OCI-M2 (cell line): Measurements from ENCODE around the gene NPAS1.
"Not testable (repeated sequence)": the region's sequence is repeated elsewhere in the genome, so short reads cannot be mapped to it uniquely, and the experiment has no call there.

Experiments used
- DNase-seq: peaks from one replicate; lab custom pipeline; 2025; ENCODE audit not compliant: unreplicated experiment; lab: John Stamatoyannopoulos, UW

NPAS1 gene

DNA sequence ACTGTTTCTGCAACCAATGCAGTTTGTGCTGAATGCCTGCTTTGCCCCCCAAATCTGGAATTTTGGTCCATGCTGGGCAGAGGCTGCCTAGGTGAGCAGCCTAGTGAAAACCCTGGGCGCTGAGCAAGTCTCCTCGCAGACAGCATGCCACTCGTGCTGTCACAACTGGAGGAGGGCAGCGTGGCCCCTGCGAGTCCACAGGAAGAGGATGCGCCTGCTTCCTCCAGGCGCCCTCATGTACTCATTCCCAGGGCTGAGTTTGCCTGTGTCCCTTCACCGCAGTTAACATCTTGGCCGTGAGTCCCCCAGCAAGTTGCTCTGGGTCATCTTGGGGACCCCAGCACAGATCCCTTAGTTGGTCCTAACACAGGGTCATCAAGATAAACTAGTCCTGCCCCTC is 55.0 kb downstream of the NPAS1 start:
- no peak for DNase-seq

DNA sequence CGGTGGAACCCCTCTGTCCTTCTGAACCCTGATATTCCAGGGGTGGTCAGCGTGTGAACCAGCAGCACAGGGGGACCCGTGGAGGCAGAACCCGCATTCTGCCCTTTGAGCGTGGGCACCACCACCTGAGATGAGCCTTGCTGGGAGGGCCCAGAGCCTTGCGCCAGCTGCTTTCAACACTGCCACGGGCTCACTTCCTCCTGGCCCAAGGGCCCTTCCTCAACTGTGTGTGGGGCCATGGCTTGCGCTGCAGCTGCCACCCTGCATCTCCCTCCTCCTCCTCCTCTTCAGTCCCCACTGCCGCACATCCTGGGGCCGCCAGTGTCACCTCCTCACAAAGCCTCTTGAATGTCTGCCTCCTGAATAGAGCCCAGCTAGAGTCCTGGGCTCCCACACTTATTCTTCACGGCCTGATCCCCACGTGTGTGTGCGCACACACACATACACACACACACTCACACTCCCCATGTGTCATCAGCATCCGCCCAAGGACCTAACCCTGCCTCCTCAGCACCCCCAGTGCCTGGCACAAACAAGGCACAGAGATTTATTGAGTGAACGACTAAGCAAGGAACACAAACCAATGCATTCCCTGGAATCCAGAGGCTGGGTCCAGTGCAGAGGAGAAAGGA is 55.7 kb downstream of the NPAS1 start:
- DNase-seq = no peak

DNA sequence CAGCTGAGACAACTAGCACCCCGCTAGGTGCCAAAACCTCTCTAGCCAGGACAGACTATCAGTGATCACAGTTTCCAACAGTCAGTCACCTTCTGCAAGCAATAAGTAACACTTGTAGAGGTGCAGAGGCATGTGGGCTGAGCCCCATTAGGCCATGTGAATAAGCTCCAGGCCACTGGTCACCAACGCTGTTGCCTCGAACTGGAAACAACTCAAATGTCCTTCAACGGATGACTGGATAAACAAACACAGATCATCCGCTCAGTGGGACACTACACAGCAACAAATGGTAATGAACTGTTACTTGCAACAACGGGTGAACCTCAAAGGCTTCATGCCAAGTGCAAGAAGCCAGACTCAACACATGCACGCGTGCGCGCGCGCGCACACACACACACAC is 56.3 kb downstream of the NPAS1 start:
- no peak for DNase-seq

DNA sequence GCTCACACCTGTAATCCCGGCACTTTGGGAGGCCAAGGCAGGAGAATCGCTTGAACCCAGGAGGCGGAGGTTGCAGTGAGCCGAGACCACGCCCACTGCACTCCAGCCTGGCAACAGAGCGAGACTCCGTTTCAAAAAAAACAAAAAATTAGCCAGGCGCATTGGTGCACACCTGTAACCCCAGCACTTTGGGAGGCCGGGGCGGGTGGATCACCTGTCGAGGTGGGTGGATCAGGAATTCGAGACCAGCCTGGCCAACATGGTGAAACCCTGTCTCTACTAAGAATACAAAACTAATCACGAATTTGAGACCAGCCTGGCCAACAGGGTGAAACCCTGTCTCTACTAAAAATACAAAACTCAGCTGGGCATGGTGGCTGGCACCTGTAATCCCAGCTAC is 58.7 kb downstream of the NPAS1 start:
- DNase-seq = not testable (repeated sequence)

DNA sequence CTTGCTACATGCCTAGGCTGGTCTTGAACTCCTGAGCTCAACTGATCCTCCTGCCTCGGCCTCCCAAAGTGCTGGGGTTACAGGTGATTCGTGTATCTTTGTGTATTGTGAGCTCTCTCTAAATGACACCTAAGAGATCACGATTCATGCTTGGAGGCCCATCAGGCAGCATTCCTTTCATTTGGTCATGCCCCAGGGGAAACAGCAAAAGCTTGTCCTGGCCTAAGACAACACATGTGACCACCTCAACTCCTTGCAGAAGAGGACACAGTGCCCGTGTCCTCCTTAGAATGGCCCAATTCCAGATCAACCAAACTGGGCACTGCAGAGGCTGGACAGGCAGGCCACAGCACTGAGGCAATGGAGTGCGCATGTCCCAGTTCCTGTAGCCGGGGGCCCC is 61.5 kb downstream of the NPAS1 start:
- no peak for DNase-seq

DNA sequence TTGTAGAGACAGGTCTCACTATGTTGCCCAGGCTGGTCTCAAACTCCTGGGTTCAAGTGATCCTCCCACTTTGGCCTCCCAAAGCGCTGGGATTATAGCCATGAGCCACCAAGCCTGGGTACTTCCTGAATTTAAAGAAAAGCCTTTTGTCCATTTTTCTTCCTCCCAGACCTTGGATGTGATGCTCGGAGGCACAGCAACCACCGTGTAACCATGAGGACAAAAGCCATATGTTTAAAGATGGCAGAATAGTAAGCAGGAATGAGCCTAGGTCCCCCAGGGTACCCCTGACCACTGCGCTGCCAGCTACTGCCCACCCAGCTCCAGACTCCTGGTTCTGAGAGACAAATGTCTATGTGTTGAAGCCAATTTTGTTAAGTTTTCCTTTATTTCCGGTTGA is 62.9 kb downstream of the NPAS1 start:
- no peak for DNase-seq

DNA sequence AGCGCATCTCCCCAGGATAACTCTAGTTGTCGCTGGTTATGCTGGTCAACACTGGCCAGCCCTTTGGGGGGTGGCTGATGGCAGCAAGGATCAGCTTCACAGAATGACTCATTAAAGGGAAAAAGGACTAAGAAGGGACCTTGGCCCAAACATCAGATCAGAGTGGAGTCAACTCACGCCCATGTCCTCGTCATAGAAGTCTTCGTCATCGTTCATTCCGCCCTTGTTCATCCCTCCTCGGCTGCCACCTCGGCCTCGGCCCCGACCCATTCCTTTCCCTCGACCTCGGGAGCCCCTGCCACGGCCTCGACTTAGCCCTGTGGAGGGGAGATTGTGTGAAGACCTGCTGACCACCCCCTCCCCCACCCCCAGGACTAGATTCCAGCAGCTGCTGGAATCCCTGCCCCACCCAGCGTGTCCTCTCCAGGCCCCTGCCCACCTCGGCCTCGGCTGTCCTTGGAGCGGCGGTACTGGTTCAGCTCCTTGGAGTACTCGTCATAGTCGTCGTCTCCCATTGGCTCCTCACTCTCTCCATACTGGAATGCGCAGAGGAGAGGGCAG is 65.3 kb downstream of the NPAS1 start:
- no peak for DNase-seq

DNA sequence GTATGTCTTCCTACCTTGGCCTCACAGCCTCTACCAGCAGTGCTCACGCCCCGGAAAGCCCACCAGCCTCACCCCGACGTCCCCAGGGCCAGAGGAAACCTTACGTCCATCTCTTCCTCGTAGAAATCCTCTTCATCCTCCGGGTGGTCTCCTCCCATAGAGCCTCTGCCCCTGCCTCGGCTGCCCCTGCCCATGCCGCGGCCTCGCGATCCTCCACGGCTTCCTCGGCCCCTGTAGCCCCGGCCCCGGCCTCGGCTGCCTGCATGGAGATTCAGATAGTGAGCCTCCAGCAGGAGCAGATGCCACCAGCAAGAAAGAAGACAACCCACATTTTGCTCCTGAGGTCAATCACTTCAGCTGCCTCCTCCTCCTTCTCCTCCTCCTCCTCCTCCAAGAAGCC is 66.6 kb downstream of the NPAS1 start:
- no peak for DNase-seq

DNA sequence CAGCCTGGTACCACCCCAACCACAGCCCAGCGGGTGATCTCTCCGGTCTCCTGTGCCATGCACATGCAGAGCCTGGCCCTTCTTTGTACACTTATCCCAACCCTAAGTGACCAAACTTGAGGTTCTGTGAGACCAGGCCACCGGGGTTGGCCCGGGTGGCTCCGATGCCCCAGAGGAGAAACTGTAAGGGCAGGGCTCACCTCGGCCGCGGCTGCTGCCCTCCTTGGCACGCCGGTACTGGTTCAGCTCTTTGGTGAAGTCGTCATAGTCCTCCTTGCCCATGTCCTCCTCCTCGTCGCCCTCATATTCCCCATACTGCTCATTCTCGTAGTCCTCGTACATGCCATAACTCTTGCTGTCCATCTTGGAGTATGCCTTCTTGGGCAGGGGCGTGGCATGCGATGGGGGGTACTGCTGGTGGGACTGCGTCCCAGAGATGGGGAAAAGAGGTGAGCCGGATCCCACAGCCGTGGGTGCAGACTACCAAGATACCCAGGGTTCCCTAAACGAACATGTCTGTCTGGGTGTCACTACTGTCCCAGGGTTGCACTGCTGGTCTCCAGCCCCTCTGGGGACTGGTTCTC is 70.2 kb downstream of the NPAS1 start:
- no peak for DNase-seq

DNA sequence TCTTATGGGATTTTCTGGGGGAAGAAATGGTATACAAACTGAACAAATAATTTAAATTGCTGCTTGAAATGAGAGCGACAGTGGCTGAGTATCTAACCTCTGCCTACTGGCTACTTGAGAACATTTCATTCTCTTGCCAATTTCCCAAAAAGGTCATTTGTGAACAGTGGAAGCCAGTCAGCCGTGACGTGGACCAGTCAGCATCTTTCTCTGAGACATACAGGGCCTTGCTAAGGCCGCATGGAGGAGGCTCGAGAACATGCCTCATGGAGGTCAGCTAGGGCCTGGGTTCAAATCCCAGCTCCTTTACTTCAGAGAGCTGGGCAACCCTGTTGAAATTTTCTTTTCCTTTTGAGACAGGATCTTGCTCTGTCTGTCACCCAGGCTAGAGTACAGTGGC is 73.6 kb downstream of the NPAS1 start:
- no peak for DNase-seq

DNA sequence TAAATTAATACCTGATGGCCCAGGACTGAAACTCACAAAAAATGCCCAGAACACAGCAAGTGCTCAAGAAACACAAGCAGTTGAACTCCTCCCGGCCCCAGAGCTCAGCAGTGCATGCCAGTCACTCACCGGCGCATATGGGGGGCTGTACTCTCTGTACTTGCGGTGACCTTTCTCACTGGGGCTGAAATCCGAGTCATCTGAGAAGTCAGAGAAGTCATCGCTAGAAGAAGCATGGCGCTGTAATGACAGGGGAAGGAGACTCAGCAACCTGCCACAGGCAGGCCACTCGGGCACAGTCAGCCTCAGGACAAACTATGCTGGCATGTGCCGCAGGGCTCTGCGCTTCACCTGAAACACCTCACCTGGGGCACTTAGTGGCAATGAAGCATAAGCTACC is 74.2 kb downstream of the NPAS1 start:
- DNase-seq = no peak

DNA sequence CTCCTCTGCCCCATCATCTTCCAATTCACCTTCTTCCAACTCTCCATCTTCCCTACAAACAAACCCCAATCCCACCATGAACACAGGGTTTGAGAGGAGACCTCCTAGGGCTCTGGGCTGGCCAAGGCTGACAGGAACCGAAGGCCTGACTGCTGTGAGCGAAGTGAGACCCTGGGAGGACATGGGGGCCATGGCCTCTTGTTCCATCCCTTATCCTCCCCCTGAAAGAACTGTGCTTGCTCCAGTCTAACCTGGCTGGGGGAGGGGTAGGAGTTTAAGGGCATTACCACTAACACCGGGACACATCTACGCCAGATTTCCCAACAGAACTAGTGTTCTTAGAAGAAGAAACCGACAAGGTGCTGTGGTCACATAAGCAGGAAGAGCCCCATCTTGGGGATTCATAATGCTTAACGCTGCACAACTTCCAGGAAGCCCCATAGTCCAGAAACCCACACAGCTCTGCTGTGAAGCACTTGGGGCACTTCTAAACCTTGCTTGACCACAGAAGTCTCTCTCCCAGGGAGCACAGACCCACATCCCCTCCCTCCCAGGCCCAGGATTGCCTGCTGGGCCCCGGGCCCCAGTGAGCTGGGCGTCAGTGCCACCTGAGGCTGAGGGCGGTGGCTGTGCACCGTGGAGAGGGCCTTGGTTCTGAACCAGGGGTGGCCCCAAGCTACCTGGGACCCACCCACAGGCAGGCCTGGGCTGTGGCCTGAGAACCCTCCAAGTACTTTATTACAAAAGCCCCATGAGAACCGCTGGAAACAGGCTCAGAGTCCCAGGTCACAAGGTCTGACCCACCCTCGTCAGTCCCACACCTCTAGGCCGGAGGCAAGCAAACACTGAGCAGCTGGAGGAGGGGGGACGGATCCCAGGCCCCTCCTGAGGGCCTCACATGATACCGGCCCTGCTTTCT is 75.2 kb downstream of the NPAS1 start:
- no peak for DNase-seq
